Loucy (cell line): ENCODE results near the gene NUDT9.
"Not testable (repeated sequence)": the region's sequence is repeated elsewhere in the genome, so short reads cannot be mapped to it uniquely, and the experiment has no call there.

Experiments
- H2AFZ ChIP-seq: fragments of 200-600 bp; sonication (generic); 2 replicates; pipeline ENCODE4 v1.6.0; 2016; ENCODE audit warnings: antibody characterized with exemption, mild to moderate bottlenecking, low read length, moderate library complexity
- H3F3A ChIP-seq: fragments of 200-600 bp; 2 replicates; pipeline ENCODE4 v1.6.0; 2016; ENCODE audit warnings: antibody characterized with exemption, low read depth, mild to moderate bottlenecking
- H3K27me3 ChIP-seq: fragments of 200-600 bp; sonication (generic); 2 replicates; pipeline ENCODE4 v1.6.1; 2014; ENCODE audit warnings: low read length, mild to moderate bottlenecking; ENCODE audit not compliant: insufficient read depth, poor library complexity, severe bottlenecking
- H3K36me3 ChIP-seq: fragments of 200-600 bp; sonication (generic); 2 replicates; pipeline ENCODE4 v1.6.1; 2016; ENCODE audit warnings: low read length; ENCODE audit not compliant: insufficient read depth
- H3K4me1 ChIP-seq: fragments of 200-600 bp; sonication (generic); 2 replicates; pipeline ENCODE4 v1.5.1; 2014; ENCODE audit warnings: low read length, mild to moderate bottlenecking; ENCODE audit not compliant: insufficient read depth, poor library complexity, severe bottlenecking
- H3K4me2 ChIP-seq: fragments of 200-600 bp; sonication (generic); 2 replicates; pipeline ENCODE4 v1.6.0; 2014; ENCODE audit warnings: antibody characterized with exemption, low read length, low read depth, mild to moderate bottlenecking; ENCODE audit not compliant: poor library complexity, severe bottlenecking
- H3K4me3 ChIP-seq: fragments of 200-600 bp; sonication (generic); 2 replicates; pipeline ENCODE4 v1.5.1; 2014; ENCODE audit warnings: low read length, mild to moderate bottlenecking, mixed read lengths; ENCODE audit not compliant: poor library complexity, severe bottlenecking
- H3K79me2 ChIP-seq: fragments of 200-600 bp; sonication (generic); 2 replicates; pipeline ENCODE4 v1.6.1; 2014; ENCODE audit warnings: low read length; ENCODE audit not compliant: insufficient read depth
- H3K9ac ChIP-seq: fragments of 200-600 bp; sonication (generic); 2 replicates; pipeline ENCODE4 v1.6.0; 2014; ENCODE audit warnings: mild to moderate bottlenecking, low read depth, low read length, moderate library complexity; ENCODE audit not compliant: poor library complexity, severe bottlenecking
- H3K9me2 ChIP-seq: fragments of 200-600 bp; sonication (generic); replicated peaks from 2 replicates; pipeline ENCODE4 v1.6.1; 2016; ENCODE audit warnings: low read depth, low read length, mixed read lengths
- H3K9me3 ChIP-seq: fragments of 200-600 bp; sonication (generic); 2 replicates; pipeline ENCODE4 v1.6.1; 2014; ENCODE audit warnings: mild to moderate bottlenecking, antibody characterized with exemption, low read length, low read depth; ENCODE audit not compliant: insufficient read depth
- H4K20me1 ChIP-seq: fragments of 200-600 bp; sonication (generic); 2 replicates; pipeline ENCODE4 v1.6.0; 2014; ENCODE audit warnings: antibody characterized with exemption, low read length, mild to moderate bottlenecking; ENCODE audit not compliant: insufficient read depth, poor library complexity, severe bottlenecking
- CTCF ChIP-seq: fragments of 200-600 bp; sonication (generic); conservative IDR thresholded peaks from 2 replicates; pipeline ENCODE4 v1.5.1; 2014; ENCODE audit warnings: mild to moderate bottlenecking, antibody characterized with exemption, low read length
- EZH2phosphoT487 ChIP-seq: fragments of 200-600 bp; IDR thresholded peaks from 2 replicates; pipeline ENCODE4 v1.6.1; 2018; ENCODE audit warnings: antibody characterized with exemption, mild to moderate bottlenecking, moderate library complexity, borderline replicate concordance

NUDT9 gene

GRCh38 chr4:87410679-87411078, 11.7 kb upstream of the NUDT9 start:
- Histone ChIP-seq H3K9ac (no peak overlapping the region), H3K79me2 (no peaks in the 10 kb centered on the region), H3K9me2 (no peaks in the 10 kb centered on the region), H3K4me2 (no peak overlapping the region), H4K20me1 (no peaks in the 10 kb centered on the region), H3K27me3 (no peaks in the 10 kb centered on the region), H3K36me3 (no peaks in the 10 kb centered on the region), H3K9me3 (no peaks in the 10 kb centered on the region), H2AFZ (no peak overlapping the region), H3K4me1 (no peaks in the 10 kb centered on the region), H3F3A (no peaks in the 10 kb centered on the region), H3K4me3 (no peak overlapping the region)
- no peak for TF ChIP-seq EZH2phosphoT487
- no peak for TF ChIP-seq CTCF

GRCh38 chr4:87414816-87415215, 7.6 kb upstream of the NUDT9 start:
- TF ChIP-seq CTCF (no peak), EZH2phosphoT487 (no peak)
- H3K9me2 ChIP-seq, result no peaks in the 10 kb centered on the region
- no peaks in the 10 kb centered on the region for H3K79me2 ChIP-seq
- no peaks in the 10 kb centered on the region for H3K27me3 ChIP-seq
- no peaks in the 10 kb centered on the region for H4K20me1 ChIP-seq
- no peak overlapping the region for H3K9ac ChIP-seq
- no peak overlapping the region for H2AFZ ChIP-seq
- no peaks in the 10 kb centered on the region for H3F3A ChIP-seq
- H3K4me3 ChIP-seq, result no peak overlapping the region
- no peaks in the 10 kb centered on the region for H3K36me3 ChIP-seq
- no peaks in the 10 kb centered on the region for H3K4me1 ChIP-seq
- H3K9me3 ChIP-seq, result no peaks in the 10 kb centered on the region
- no peak overlapping the region for H3K4me2 ChIP-seq

GRCh38 chr4:87416965-87417364, 5.4 kb upstream of the NUDT9 start:
- no peak for TF ChIP-seq CTCF
- TF ChIP-seq EZH2phosphoT487, result no peak
- Histone ChIP-seq H3K4me2 (no peak overlapping the region), H2AFZ (no peak overlapping the region), H3K4me3 (no peak overlapping the region), H3K9ac (no peak overlapping the region), H3K4me1 (peaks cover 10% of the 10 kb centered on the region), H3F3A (no peaks in the 10 kb centered on the region), H3K79me2 (peaks cover 6% of the 10 kb centered on the region; the same call in 1 of the 2 replicates), H3K9me2 (no peaks in the 10 kb centered on the region), H3K36me3 (no peaks in the 10 kb centered on the region), H3K9me3 (no peaks in the 10 kb centered on the region), H3K27me3 (no peaks in the 10 kb centered on the region), H4K20me1 (no peaks in the 10 kb centered on the region)

GRCh38 chr4:87418410-87418809, 4.0 kb upstream of the NUDT9 start:
- H3K9me2 ChIP-seq, H3F3A ChIP-seq, H4K20me1 ChIP-seq, H3K4me2 ChIP-seq, H3K9me3 ChIP-seq, H3K36me3 ChIP-seq, H3K27me3 ChIP-seq, H2AFZ ChIP-seq, H3K4me3 ChIP-seq, H3K9ac ChIP-seq: not testable (repeated sequence)
- H3K79me2 ChIP-seq, result peaks cover 14% of the 10 kb centered on the region; the same call in 1 of the 2 replicates
- peaks cover 14% of the 10 kb centered on the region for H3K4me1 ChIP-seq
